ENCODE results near the gene SLX9.
"Not testable (repeated sequence)": the region's sequence is repeated elsewhere in the genome, so short reads cannot be mapped to it uniquely, and the experiment has no call there.

SLX9 gene

GRCh38 chr21:44975720-44976555, 36.1 kb downstream of the SLX9 start:
- H3K27me3 ChIP-seq (ENCODE audit: insufficient read depth, poor library complexity, severe bottlenecking) = no peaks in the 10 kb centered on the region
- TF ChIP-seq GABPA (IDR thresholded peaks at IDR 0.05; ENCODE audit: low read depth) = no peak
- TF ChIP-seq POLR2AphosphoS5 (IDR thresholded peaks at IDR 0.05; ENCODE audit: low read depth) = no peak
- no peak for TF ChIP-seq CTCF (IDR thresholded peaks at IDR 0.05; ENCODE audit: insufficient read depth, low read length)
- no peak for TF ChIP-seq SPI1 (IDR thresholded peaks at IDR 0.05; ENCODE audit: borderline replicate concordance, low read depth)
- no peak for TF ChIP-seq REST (IDR thresholded peaks at IDR 0.05; ENCODE audit: insufficient replicate concordance, low read depth)
- H3K27ac ChIP-seq (replicated peaks) = no peak overlapping the region

GRCh38 chr21:44976556-44977393, 36.9 kb downstream of the SLX9 start:
- DNase-seq (ENCODE audit: low read depth in 1 of 2, low spot score in 1 of 2); H3K27me3 ChIP-seq (ENCODE audit: insufficient read depth, poor library complexity, severe bottlenecking); H3K4me3 ChIP-seq (replicated peaks; ENCODE audit: insufficient read depth, low read length); H3K27ac ChIP-seq (replicated peaks): not testable (repeated sequence)

More at GRCh38 chr21:44975720-44976555, 36.1 kb downstream of the SLX9 start:
- DNase-seq (ENCODE audit: low read depth in 1 of 2, low spot score in 1 of 2) = no peak
- H3K4me3 ChIP-seq (replicated peaks; ENCODE audit: insufficient read depth, low read length) = no peak overlapping the region

- no peak for DNase-seq (ENCODE audit: low read depth in 1 of 2, low spot score in 1 of 2)
- Histone ChIP-seq H3K27me3 (ENCODE audit: insufficient read depth, poor library complexity, severe bottlenecking) (no peaks in the 10 kb centered on the region), H3K4me3 (replicated peaks; ENCODE audit: insufficient read depth, low read length) (no peak overlapping the region), H3K27ac (replicated peaks) (no peak overlapping the region)
- TF ChIP-seq SPI1 (IDR thresholded peaks at IDR 0.05; ENCODE audit: borderline replicate concordance, low read depth) (no peak), CTCF (IDR thresholded peaks at IDR 0.05; ENCODE audit: insufficient read depth, low read length) (no peak), REST (IDR thresholded peaks at IDR 0.05; ENCODE audit: insufficient replicate concordance, low read depth) (no peak), GABPA (IDR thresholded peaks at IDR 0.05; ENCODE audit: low read depth) (no peak), POLR2AphosphoS5 (IDR thresholded peaks at IDR 0.05; ENCODE audit: low read depth) (no peak)
Measured at GRCh38 chr21:44977616-44978340, 37.9 kb downstream of the SLX9 start.

Measured in HL-60 (cell line).